NAMALWA (cell line): ENCODE results near the gene NKAPL.

Source experiments
- DNase-seq: peaks from one replicate; pipeline ENCODE4 v3.0.0-alpha.2; 2015; ENCODE audit warnings: low spot score

Gene NKAPL

GRCh38 chr6:28245206-28245941 lies 13.7 kb upstream of the NKAPL start:
- no peak for DNase-seq

GRCh38 chr6:28248916-28249315 lies 10.2 kb upstream of the NKAPL start:
- DNase-seq = no peak

- no peak for DNase-seq
These were observed 8.3 kb upstream of the NKAPL start for GRCh38 chr6:28250747-28251146.

- DNase-seq = peak; percentile 47
These were observed 7.5 kb upstream of the NKAPL start for GRCh38 chr6:28251661-28252008.

GRCh38 chr6:28252009-28252975 lies 6.8 kb upstream of the NKAPL start, which contains the start of gene ZKSCAN4:
ZKSCAN4 (minus strand) TSS chr6:28252269; CDS start chr6:28251980, 289 bp downstream.
- peak; percentile 84 for DNase-seq

GRCh38 chr6:28254121-28254519 lies 5.0 kb upstream of the NKAPL start:
- DNase-seq = peak; percentile 40

GRCh38 chr6:28257042-28257441 lies 2.1 kb upstream of the NKAPL start:
- DNase-seq = no peak

- DNase-seq = no peak
These were observed 4.8 kb downstream of the NKAPL start for GRCh38 chr6:28263922-28264321.

GRCh38 chr6:28264834-28265401 lies 5.8 kb downstream of the NKAPL start:
- no peak for DNase-seq

GRCh38 chr6:28266563-28266961 lies 7.5 kb downstream of the NKAPL start:
- DNase-seq = no peak

GRCh38 chr6:28266962-28267694 lies 8.0 kb downstream of the NKAPL start, which contains the start of gene ZSCAN26:
ZSCAN26 (plus strand) TSS chr6:28267143; CDS start chr6:28271920, 4,777 bp downstream.
- peak; percentile 93 for DNase-seq

GRCh38 chr6:28267695-28268059 lies 8.6 kb downstream of the NKAPL start:
- DNase-seq = no peak

- DNase-seq = no peak
These were observed 10.4 kb downstream of the NKAPL start for GRCh38 chr6:28269492-28269891.

GRCh38 chr6:28274888-28275287 lies 15.8 kb downstream of the NKAPL start:
- DNase-seq = no peak

GRCh38 chr6:28277746-28278145 lies 18.6 kb downstream of the NKAPL start:
- no peak for DNase-seq

GRCh38 chr6:28280595-28281287 lies 21.6 kb downstream of the NKAPL start:
- DNase-seq = no peak

- DNase-seq = peak; percentile 73
These were observed 22.4 kb downstream of the NKAPL start, which contains the start of gene PGBD1 for GRCh38 chr6:28281288-28282064. PGBD1 (plus strand) TSS chr6:28281572; CDS start chr6:28283814, 2,242 bp downstream.

GRCh38 chr6:28282926-28283325 lies 23.8 kb downstream of the NKAPL start:
- DNase-seq = no peak

- no peak for DNase-seq
These were observed 32.5 kb downstream of the NKAPL start for GRCh38 chr6:28291573-28291972.

- no peak for DNase-seq
These were observed 36.2 kb downstream of the NKAPL start for GRCh38 chr6:28295326-28295725.
